Measurements from ENCODE around the gene ABRACL.

ABRACL gene

GRCh38 chr6:139054001-139054400, 25.5 kb downstream of the ABRACL start:
- Histone ChIP-seq H3K4me2 (ENCODE audit: low read length) (no peak overlapping the region), H3K9me3 (ENCODE audit: low read length) (no peaks in the 10 kb centered on the region; the same call in 1 of the 2 replicates), H4K20me1 (ENCODE audit: insufficient read depth, low read length) (no peaks in the 10 kb centered on the region; the same call in 1 of the 2 replicates), H3K4me3 (ENCODE audit: low read depth, low read length, poor library complexity, severe bottlenecking) (no peak overlapping the region), H3K27ac (ENCODE audit: low read depth, low read length, poor library complexity, severe bottlenecking) (no peak overlapping the region), H3K4me1 (ENCODE audit: insufficient read depth, low read length, severe bottlenecking) (no peaks in the 10 kb centered on the region), H3K9ac (ENCODE audit: low read length) (no peak overlapping the region), H3K27me3 (ENCODE audit: insufficient read depth, low read length) (no peaks in the 10 kb centered on the region), H3K36me3 (ENCODE audit: insufficient read depth, low read length) (no peaks in the 10 kb centered on the region), H2AFZ (ENCODE audit: low read length) (no peak overlapping the region), H3K79me2 (ENCODE audit: insufficient read depth, low read length) (no peaks in the 10 kb centered on the region), H3F3A (ENCODE audit: insufficient read depth, low read length) (no peaks in the 10 kb centered on the region), H3K9me2 (ENCODE audit: low read depth, low read length) (no peaks in the 10 kb centered on the region)
- TF ChIP-seq EZH2 (IDR thresholded peaks at IDR 0.05; ENCODE audit: borderline replicate concordance, low read length) (no peak), CTCF (IDR thresholded peaks at IDR 0.05; ENCODE audit: low read length) (no peak)

- Histone ChIP-seq H4K20me1 (ENCODE audit: insufficient read depth, low read length) (no peaks in the 10 kb centered on the region; the same call in 1 of the 2 replicates), H3K4me3 (ENCODE audit: low read depth, low read length, poor library complexity, severe bottlenecking) (no peak overlapping the region), H3K79me2 (ENCODE audit: insufficient read depth, low read length) (no peaks in the 10 kb centered on the region), H3K9me2 (ENCODE audit: low read depth, low read length) (no peaks in the 10 kb centered on the region), H3K4me2 (ENCODE audit: low read length) (no peak overlapping the region), H2AFZ (ENCODE audit: low read length) (no peak overlapping the region), H3F3A (ENCODE audit: insufficient read depth, low read length) (no peaks in the 10 kb centered on the region), H3K9me3 (ENCODE audit: low read length) (no peaks in the 10 kb centered on the region), H3K4me1 (ENCODE audit: insufficient read depth, low read length, severe bottlenecking) (no peaks in the 10 kb centered on the region), H3K27ac (ENCODE audit: low read depth, low read length, poor library complexity, severe bottlenecking) (no peak overlapping the region), H3K36me3 (ENCODE audit: insufficient read depth, low read length) (no peaks in the 10 kb centered on the region), H3K27me3 (ENCODE audit: insufficient read depth, low read length) (no peaks in the 10 kb centered on the region), H3K9ac (ENCODE audit: low read length) (no peak overlapping the region)
- no peak for TF ChIP-seq CTCF (IDR thresholded peaks at IDR 0.05; ENCODE audit: low read length)
- TF ChIP-seq EZH2 (IDR thresholded peaks at IDR 0.05; ENCODE audit: borderline replicate concordance, low read length): no peak
Measured at GRCh38 chr6:139055709-139056108, 27.2 kb downstream of the ABRACL start.

GRCh38 chr6:139058029-139058428, 29.5 kb downstream of the ABRACL start:
- H3K9me3 ChIP-seq (ENCODE audit: low read length): no peaks in the 10 kb centered on the region
- H2AFZ ChIP-seq (ENCODE audit: low read length): no peak overlapping the region
- H3K4me3 ChIP-seq (ENCODE audit: low read depth, low read length, poor library complexity, severe bottlenecking): no peak overlapping the region
- H3K27ac ChIP-seq (ENCODE audit: low read depth, low read length, poor library complexity, severe bottlenecking): no peak overlapping the region
- H3K79me2 ChIP-seq (ENCODE audit: insufficient read depth, low read length): no peaks in the 10 kb centered on the region
- H3K9ac ChIP-seq (ENCODE audit: low read length): no peak overlapping the region
- H3K27me3 ChIP-seq (ENCODE audit: insufficient read depth, low read length): no peaks in the 10 kb centered on the region
- TF ChIP-seq CTCF (IDR thresholded peaks at IDR 0.05; ENCODE audit: low read length) (no peak), EZH2 (IDR thresholded peaks at IDR 0.05; ENCODE audit: borderline replicate concordance, low read length) (no peak)
- no peaks in the 10 kb centered on the region for H3K4me1 ChIP-seq (ENCODE audit: insufficient read depth, low read length, severe bottlenecking)
- H3K4me2 ChIP-seq (ENCODE audit: low read length): no peak overlapping the region
- H3K9me2 ChIP-seq (ENCODE audit: low read depth, low read length): no peaks in the 10 kb centered on the region
- H4K20me1 ChIP-seq (ENCODE audit: insufficient read depth, low read length): no peaks in the 10 kb centered on the region; the same call in 1 of the 2 replicates
- no peaks in the 10 kb centered on the region for H3K36me3 ChIP-seq (ENCODE audit: insufficient read depth, low read length)
- no peaks in the 10 kb centered on the region for H3F3A ChIP-seq (ENCODE audit: insufficient read depth, low read length)
